Measurements from ENCODE around the gene MRPS23.

GRCh38 chr17:57872536-57872935 is 22.7 kb upstream of the MRPS23 start:
- TF ChIP-seq EZH2phosphoT487 (IDR thresholded peaks at IDR 0.05) (no peak), CTCF (IDR thresholded peaks at IDR 0.05) (no peak)

Measured in neural progenitor cell (in vitro differentiated cells).